RWPE2 (cell line): ENCODE data around the gene AUH.
A peak's percentile ranks its signal among the peaks of the same experiment; 100 is the strongest.

Experiments used
- ATAC-seq: fragments of 200-7000 bp; cut with Tn5 transposase; 3 replicates; pipeline ENCODE4 v1.9.1; 2021; ENCODE audit warnings: low read depth
- DNase-seq: peaks from one replicate; pipeline ENCODE4 v3.0.0-alpha.2; 2020; ENCODE audit warnings: low spot score
- H3K27ac ChIP-seq: fragments of 450-650 bp; 2 replicates; pipeline ENCODE4 v1.5.1; 2017; ENCODE audit warnings: mild to moderate bottlenecking; ENCODE audit not compliant: poor library complexity, severe bottlenecking
- H3K27me3 ChIP-seq: fragments of 250-450 bp; sonication (Bioruptor Pico); 2 replicates; pipeline ENCODE4 v1.5.1; 2021; ENCODE audit warnings: mild to moderate bottlenecking, moderate library complexity; ENCODE audit not compliant: insufficient read depth, poor library complexity, severe bottlenecking
- H3K36me3 ChIP-seq: fragments of 250-450 bp; sonication (Bioruptor Pico); 2 replicates; pipeline ENCODE4 v1.5.1; 2020; ENCODE audit warnings: low read depth, mild to moderate bottlenecking, moderate library complexity
- H3K4me1 ChIP-seq: fragments of 250-450 bp; sonication (Bioruptor Pico); 2 replicates; pipeline ENCODE4 v1.5.1; 2021; ENCODE audit warnings: mild to moderate bottlenecking, moderate library complexity; ENCODE audit not compliant: insufficient read depth, poor library complexity, severe bottlenecking
- H3K4me3 ChIP-seq: fragments of 250-450 bp; sonication (Bioruptor Pico); 2 replicates; pipeline ENCODE4 v1.5.1; 2021; ENCODE audit warnings: mild to moderate bottlenecking, moderate library complexity; ENCODE audit not compliant: severe bottlenecking
- H3K9me3 ChIP-seq: fragments of 250-450 bp; sonication (Bioruptor Pico); 2 replicates; pipeline ENCODE4 v1.5.1; 2021; ENCODE audit warnings: mild to moderate bottlenecking, moderate library complexity; ENCODE audit not compliant: severe bottlenecking
- TF ChIP-seq, protein P1 (sequence below): fragments of 450-650 bp; IDR thresholded peaks from one replicate; pipeline ENCODE4 v1.5.1; 2017; ENCODE audit warnings: mild to moderate bottlenecking, moderate library complexity; ENCODE audit not compliant: poor library complexity, severe bottlenecking

AUH gene

DNA sequence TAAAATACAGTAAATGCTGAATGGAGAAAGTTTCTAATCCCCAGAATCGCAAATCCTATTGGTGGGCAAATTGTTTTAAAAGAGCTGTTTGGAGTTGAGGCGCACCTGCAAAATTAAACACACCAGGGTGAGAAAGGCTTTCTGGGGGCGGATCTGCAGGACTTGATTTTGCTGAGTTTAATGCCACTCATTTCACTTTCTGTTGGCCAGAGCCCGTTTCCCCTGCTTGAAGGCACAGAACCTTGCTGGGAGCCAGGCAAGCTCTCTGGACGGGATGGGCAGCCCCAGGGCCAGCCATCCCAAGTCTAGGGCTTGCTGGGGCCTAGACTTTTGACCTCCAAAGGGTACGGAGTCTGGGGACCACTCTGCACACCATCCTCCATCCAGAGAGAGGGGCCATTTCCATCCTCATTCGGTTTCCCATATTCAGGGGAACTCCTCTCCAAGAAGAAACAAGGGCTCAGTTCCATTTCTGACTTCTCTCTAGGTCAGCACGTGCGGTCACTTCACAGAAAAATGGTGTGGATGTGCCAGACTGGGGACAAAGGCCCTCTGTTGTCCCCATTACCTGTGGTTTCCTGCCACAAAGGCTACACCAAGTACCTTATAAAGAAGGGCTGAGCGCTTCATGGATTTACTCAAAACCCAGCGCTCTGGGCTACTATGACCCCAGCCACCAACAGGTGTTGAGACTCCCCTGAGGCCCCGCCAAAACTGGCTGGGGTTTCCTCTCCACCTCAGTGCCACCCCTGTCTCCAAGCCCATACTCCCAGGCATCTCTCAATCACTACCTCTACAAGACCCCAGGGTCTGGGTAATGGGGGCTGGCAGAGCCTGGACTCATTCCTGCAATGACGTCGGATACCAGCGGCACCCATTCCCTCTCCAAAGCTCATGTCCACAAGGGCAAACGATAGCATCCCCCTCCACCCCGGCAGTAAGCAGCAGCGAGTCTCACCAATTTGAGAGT is 170.0 kb downstream of the AUH start:
- Histone ChIP-seq H3K4me3 (no peak overlapping the region), H3K9me3 (no peaks in the 10 kb centered on the region), H3K27me3 (no peaks in the 10 kb centered on the region), H3K4me1 (peaks cover 23% of the 10 kb centered on the region), H3K36me3 (no peaks in the 10 kb centered on the region), H3K27ac (peak overlapping the region; percentile 81)
- TF ChIP-seq, protein P1, sequence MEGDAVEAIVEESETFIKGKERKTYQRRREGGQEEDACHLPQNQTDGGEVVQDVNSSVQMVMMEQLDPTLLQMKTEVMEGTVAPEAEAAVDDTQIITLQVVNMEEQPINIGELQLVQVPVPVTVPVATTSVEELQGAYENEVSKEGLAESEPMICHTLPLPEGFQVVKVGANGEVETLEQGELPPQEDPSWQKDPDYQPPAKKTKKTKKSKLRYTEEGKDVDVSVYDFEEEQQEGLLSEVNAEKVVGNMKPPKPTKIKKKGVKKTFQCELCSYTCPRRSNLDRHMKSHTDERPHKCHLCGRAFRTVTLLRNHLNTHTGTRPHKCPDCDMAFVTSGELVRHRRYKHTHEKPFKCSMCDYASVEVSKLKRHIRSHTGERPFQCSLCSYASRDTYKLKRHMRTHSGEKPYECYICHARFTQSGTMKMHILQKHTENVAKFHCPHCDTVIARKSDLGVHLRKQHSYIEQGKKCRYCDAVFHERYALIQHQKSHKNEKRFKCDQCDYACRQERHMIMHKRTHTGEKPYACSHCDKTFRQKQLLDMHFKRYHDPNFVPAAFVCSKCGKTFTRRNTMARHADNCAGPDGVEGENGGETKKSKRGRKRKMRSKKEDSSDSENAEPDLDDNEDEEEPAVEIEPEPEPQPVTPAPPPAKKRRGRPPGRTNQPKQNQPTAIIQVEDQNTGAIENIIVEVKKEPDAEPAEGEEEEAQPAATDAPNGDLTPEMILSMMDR, result no peak
- DNase-seq (no peak), ATAC-seq (no peak)

GRCh38 chr9:91190062-91190461 is 171.7 kb downstream of the AUH start:
- DNase-seq (no peak), ATAC-seq (no peak)
- Histone ChIP-seq H3K27ac (no peak overlapping the region), H3K4me3 (no peak overlapping the region), H3K4me1 (peaks cover 21% of the 10 kb centered on the region), H3K27me3 (no peaks in the 10 kb centered on the region), H3K9me3 (no peaks in the 10 kb centered on the region), H3K36me3 (no peaks in the 10 kb centered on the region)
- TF ChIP-seq, protein P1, result no peak

- TF ChIP-seq, protein P1, result no peak
- H3K27me3 ChIP-seq, result no peaks in the 10 kb centered on the region
- no peak overlapping the region for H3K4me3 ChIP-seq
- no peaks in the 10 kb centered on the region for H3K36me3 ChIP-seq
- H3K9me3 ChIP-seq, result no peaks in the 10 kb centered on the region
- DNase-seq, result no peak
- ATAC-seq, result no peak
- H3K4me1 ChIP-seq, result peaks cover 20% of the 10 kb centered on the region
- H3K27ac ChIP-seq, result no peak overlapping the region
These were observed 172.8 kb downstream of the AUH start for GRCh38 chr9:91188719-91189590.

DNA sequence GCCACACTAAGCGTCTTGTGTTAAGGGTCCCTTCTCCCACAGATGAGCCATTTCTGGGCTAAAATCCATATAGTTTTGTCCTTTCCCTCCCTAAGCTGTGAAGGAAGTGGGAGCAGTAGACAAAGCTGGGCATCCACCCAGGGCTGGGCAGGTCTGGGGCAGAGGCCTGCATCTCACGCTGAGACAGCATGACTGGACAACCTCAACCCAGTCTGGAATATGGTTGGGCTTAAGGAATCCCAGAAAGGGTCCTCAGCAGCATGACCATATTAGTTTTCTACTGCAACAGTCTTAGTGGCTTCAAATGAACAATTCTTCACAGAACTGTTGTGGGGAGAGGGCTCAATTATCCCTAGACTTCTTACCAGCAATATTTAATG is 173.8 kb downstream of the AUH start:
- no peaks in the 10 kb centered on the region for H3K27me3 ChIP-seq
- H3K9me3 ChIP-seq, result no peaks in the 10 kb centered on the region
- DNase-seq, result no peak
- ATAC-seq, result no peak
- H3K36me3 ChIP-seq, result no peaks in the 10 kb centered on the region
- peaks cover 23% of the 10 kb centered on the region for H3K4me1 ChIP-seq
- TF ChIP-seq, protein P1, result no peak
- H3K27ac ChIP-seq, result no peak overlapping the region
- H3K4me3 ChIP-seq, result no peak overlapping the region
